Lower leg skin (tissue), 4 donors: ENCODE measurements around the gene PLPP4. TPM values are rescaled to one million over a fixed set of nuclear protein-coding genes. Genes with fewer than 3 reads are reported as not detected.

Experiments used
- DNase-seq, 2 donors: peaks; one replicate each; pipeline ENCODE4 v3.0.0-alpha.2; 2019; ENCODE audit warnings: low spot score in 2 of 2
- H3K4me3 ChIP-seq: fragments of 200-600 bp; sonication (generic); 2 replicates; pipeline ENCODE4 v1.5.1; 2017; ENCODE audit warnings: mild to moderate bottlenecking, low read depth; ENCODE audit not compliant: poor library complexity, severe bottlenecking
- CTCF ChIP-seq, 3 donors: fragments of 450-650 bp; IDR thresholded peaks; one replicate each; pipeline ENCODE4 v1.5.1; 2016; ENCODE audit warnings: antibody characterized with exemption in 3 of 3, mild to moderate bottlenecking in 3 of 3, moderate library complexity in 2 of 3
- POLR2A ChIP-seq, 2 donors: fragments of 450-650 bp; IDR thresholded peaks; one replicate each; pipeline ENCODE4 v1.6.1; 2016 to 2017; ENCODE audit warnings: antibody characterized with exemption in 2 of 2, mild to moderate bottlenecking in 1 of 2, moderate library complexity in 1 of 2
- WGBS, 2 donors: methylation state at CpG; one replicate each; pipeline ENCODE4 v1.1.5; 2018; 5-methylcytosine and 5-hydroxymethylcytosine counted together
- intact Hi-C: fragments of 100-400 bp; cut with DNase I; formaldehyde crosslinking; loops from one replicate; pipeline ENCODE4 v1.15.0; 2023; ENCODE audit warnings: low total_unique reads
- total RNA-seq, 4 donors: library from RNA; depleted of rRNA; stranded (reverse); fragments of >200 nt; gene quantifications; one replicate each; pipeline ENCODE4 v1.1.0, GENCODE V29; 2016

Gene PLPP4
- total RNA-seq, 4 donors from 2014 or later, result 0.29 to 0.42 TPM; not detected in 2

GRCh38 chr10:120429395-120429794 is 27.6 kb upstream of the PLPP4 start:
- intact Hi-C loops, result loop anchor here (10.0 kb wide), 1 partner anchor 305 kb away; no protein-coding TSS in a partner anchor
- no peak overlapping the region for H3K4me3 ChIP-seq
- no peak for TF ChIP-seq POLR2A (IDR thresholded peaks at IDR 0.05)
- no peak for DNase-seq
- WGBS, 2 donors, result 74 to 85% methylated on average over 5 of the region's 5 CpGs

- no peak for DNase-seq
- H3K4me3 ChIP-seq, result no peak overlapping the region
- WGBS, 2 donors, result 36 to 50% methylated on average over 8 of the region's 8 CpGs
- no peak for TF ChIP-seq CTCF (IDR thresholded peaks at IDR 0.05)
- TF ChIP-seq POLR2A (IDR thresholded peaks at IDR 0.05), result no peak
- intact Hi-C loops, result no loop called here
These were observed 25.8 kb upstream of the PLPP4 start for GRCh38 chr10:120431251-120431651.

GRCh38 chr10:120432209-120432608 is 24.8 kb upstream of the PLPP4 start:
- intact Hi-C loops, result no loop called here
- TF ChIP-seq CTCF (IDR thresholded peaks at IDR 0.05) (no peak), POLR2A (IDR thresholded peaks at IDR 0.05) (no peak)
- DNase-seq, result no peak
- WGBS, 2 donors, result 46 to 55% methylated on average over 3 of the region's 3 CpGs
- H3K4me3 ChIP-seq, result no peak overlapping the region

- H3K4me3 ChIP-seq, result no peak overlapping the region
- WGBS, 2 donors, result 58 to 68% methylated on average over 3 of the region's 3 CpGs
- DNase-seq, result no peak
- intact Hi-C loops, result no loop called here
- TF ChIP-seq POLR2A (IDR thresholded peaks at IDR 0.05) (no peak), CTCF (IDR thresholded peaks at IDR 0.05) (no peak)
These were observed 23.9 kb upstream of the PLPP4 start for GRCh38 chr10:120433141-120433540.

GRCh38 chr10:120436439-120437112 is 20.5 kb upstream of the PLPP4 start:
- intact Hi-C loops, result no loop called here
- no peak for TF ChIP-seq POLR2A (IDR thresholded peaks at IDR 0.05)
- TF ChIP-seq CTCF (IDR thresholded peaks at IDR 0.05), result no peak
- 76 to 78% methylated on average over 7 of the region's 7 CpGs for WGBS, 2 donors
- no peak overlapping the region for H3K4me3 ChIP-seq
- DNase-seq, result no peak

GRCh38 chr10:120437541-120437940 is 19.5 kb upstream of the PLPP4 start:
- no peak for TF ChIP-seq POLR2A (IDR thresholded peaks at IDR 0.05)
- TF ChIP-seq CTCF (IDR thresholded peaks at IDR 0.05), result no peak
- no peak for DNase-seq
- intact Hi-C loops, result no loop called here

More at GRCh38 chr10:120437541-120437940, 19.5 kb upstream of the PLPP4 start:
- H3K4me3 ChIP-seq, result no peak overlapping the region
- WGBS, 2 donors, result 80 to 82% methylated on average over 2 of the region's 2 CpGs
